Activated naive CD8-positive, alpha-beta T cell treated with anti-CD3 and anti-CD28 coated beads, Interleukin-2, amount 50 U/mL, for 24 hours (primary cell): ENCODE results near the gene SCARF1.
"Not testable (repeated sequence)": the region's sequence is repeated elsewhere in the genome, so short reads cannot be mapped to it uniquely, and the experiment has no call there.

Experiments used
- ATAC-seq: fragments of 150-1000 bp; cut with Tn5 transposase; one replicate; pipeline ENCODE4 v1.10.0; 2021
- DNase-seq: peaks from one replicate; pipeline ENCODE4 v3.0.0; 2021
- H3K27ac Mint-ChIP-seq: one replicate; pipeline ENCODE4 v1.8.0; 2021; ENCODE audit warnings: mild to moderate bottlenecking, mixed read lengths
- H3K27me3 Mint-ChIP-seq: one replicate; pipeline ENCODE4 v1.8.0; 2021; ENCODE audit warnings: mixed read lengths
- H3K36me3 Mint-ChIP-seq: one replicate; pipeline ENCODE4 v1.8.0; 2021; ENCODE audit warnings: low read depth, mixed read lengths
- H3K4me1 Mint-ChIP-seq: one replicate; pipeline ENCODE4 v1.8.0; 2021; ENCODE audit warnings: mixed read lengths
- H3K4me3 Mint-ChIP-seq: one replicate; pipeline ENCODE4 v1.8.0; 2021; ENCODE audit warnings: mild to moderate bottlenecking, moderate library complexity, mixed read lengths
- H3K9me3 Mint-ChIP-seq: one replicate; pipeline ENCODE4 v1.8.0; 2021; ENCODE audit warnings: mixed read lengths

The SCARF1 gene

GRCh38 chr17:1645207-1646171, at the start of gene SCARF1:
Gene SCARF1, minus strand, starts transcription at chr17:1645732. Its CDS starts 35 bp downstream, at chr17:1645697.
- DNase-seq (no peak), ATAC-seq (no peak)
- Mint-ChIP-seq H3K27me3 (no peaks in the 10 kb centered on the region), H3K36me3 (no peaks in the 10 kb centered on the region), H3K27ac (peak within 1 kb of the TSS; percentile 92), H3K4me3 (peak within 1 kb of the TSS; percentile 84), H3K9me3 (no peaks in the 10 kb centered on the region), H3K4me1 (peaks cover 37% of the 10 kb centered on the region)

GRCh38 chr17:1693339-1693738, 47.8 kb upstream of the SCARF1 start:
- no peak for DNase-seq
- H3K9me3 Mint-ChIP-seq = no peaks in the 10 kb centered on the region
- H3K4me3 Mint-ChIP-seq = no peak overlapping the region
- no peak for ATAC-seq
- peaks cover 2% of the 10 kb centered on the region for H3K27me3 Mint-ChIP-seq
- H3K4me1 Mint-ChIP-seq = no peaks in the 10 kb centered on the region
- no peak overlapping the region for H3K27ac Mint-ChIP-seq
- H3K36me3 Mint-ChIP-seq = no peaks in the 10 kb centered on the region

- DNase-seq (no peak), ATAC-seq (no peak)
- no peaks in the 10 kb centered on the region for H3K9me3 Mint-ChIP-seq
- peaks cover 2% of the 10 kb centered on the region for H3K27me3 Mint-ChIP-seq
- no peak overlapping the region for H3K4me3 Mint-ChIP-seq
- H3K27ac Mint-ChIP-seq = no peak overlapping the region
- H3K4me1 Mint-ChIP-seq = peaks cover 4% of the 10 kb centered on the region
- H3K36me3 Mint-ChIP-seq = no peaks in the 10 kb centered on the region
Observed at GRCh38 chr17:1690544-1691221, 45.2 kb upstream of the SCARF1 start.

- ATAC-seq, H3K4me3 Mint-ChIP-seq, H3K27ac Mint-ChIP-seq, H3K9me3 Mint-ChIP-seq, H3K27me3 Mint-ChIP-seq, DNase-seq: not testable (repeated sequence)
- Mint-ChIP-seq H3K4me1 (peaks cover 22% of the 10 kb centered on the region), H3K36me3 (peaks cover 10% of the 10 kb centered on the region)
Observed at GRCh38 chr17:1688405-1688804, 42.9 kb upstream of the SCARF1 start.

GRCh38 chr17:1686086-1686485, 40.6 kb upstream of the SCARF1 start:
- ATAC-seq (no peak), DNase-seq (no peak)
- H3K9me3 Mint-ChIP-seq = no peaks in the 10 kb centered on the region
- no peak overlapping the region for H3K27ac Mint-ChIP-seq
- H3K4me3 Mint-ChIP-seq = peak overlapping the region; percentile 12
- H3K36me3 Mint-ChIP-seq = peaks cover 32% of the 10 kb centered on the region
- H3K27me3 Mint-ChIP-seq = no peaks in the 10 kb centered on the region
- peaks cover 38% of the 10 kb centered on the region for H3K4me1 Mint-ChIP-seq

- Mint-ChIP-seq H3K9me3 (no peaks in the 10 kb centered on the region), H3K27me3 (no peaks in the 10 kb centered on the region), H3K4me3 (peak within 1 kb of the TSS; percentile 98), H3K4me1 (peaks cover 41% of the 10 kb centered on the region), H3K27ac (peak within 1 kb of the TSS; percentile 98), H3K36me3 (peaks cover 47% of the 10 kb centered on the region)
- DNase-seq (peak; percentile 98), ATAC-seq (peak; percentile 100)
Observed at GRCh38 chr17:1684378-1685189, 39.1 kb upstream of the SCARF1 start, which contains the start of gene PRPF8. Gene PRPF8, minus strand, starts transcription at chr17:1684867. Its CDS starts 296 bp downstream, at chr17:1684571.

- H3K9me3 Mint-ChIP-seq = no peaks in the 10 kb centered on the region
- peaks cover 41% of the 10 kb centered on the region for H3K4me1 Mint-ChIP-seq
- DNase-seq (no peak), ATAC-seq (no peak)
- peak overlapping the region; percentile 98 for H3K27ac Mint-ChIP-seq
- H3K4me3 Mint-ChIP-seq = peak overlapping the region; percentile 98
- peaks cover 53% of the 10 kb centered on the region for H3K36me3 Mint-ChIP-seq
- H3K27me3 Mint-ChIP-seq = no peaks in the 10 kb centered on the region
Observed at GRCh38 chr17:1683459-1683858, 37.9 kb upstream of the SCARF1 start.

- Mint-ChIP-seq H3K27ac (no peak overlapping the region), H3K27me3 (no peaks in the 10 kb centered on the region), H3K4me3 (no peak overlapping the region), H3K9me3 (no peaks in the 10 kb centered on the region), H3K4me1 (peaks cover 10% of the 10 kb centered on the region), H3K36me3 (peaks cover 77% of the 10 kb centered on the region)
- DNase-seq (no peak), ATAC-seq (no peak)
Observed at GRCh38 chr17:1676401-1676800, 30.9 kb upstream of the SCARF1 start.

- Mint-ChIP-seq H3K27ac (peak overlapping the region; percentile 71), H3K4me3 (no peak overlapping the region), H3K36me3 (peaks cover 77% of the 10 kb centered on the region), H3K4me1 (peaks cover 8% of the 10 kb centered on the region), H3K9me3 (no peaks in the 10 kb centered on the region), H3K27me3 (no peaks in the 10 kb centered on the region)
- DNase-seq (no peak), ATAC-seq (peak; percentile 48)
Observed at GRCh38 chr17:1673041-1673785, 27.7 kb upstream of the SCARF1 start.

- H3K27me3 Mint-ChIP-seq, ATAC-seq, DNase-seq, H3K4me3 Mint-ChIP-seq, H3K9me3 Mint-ChIP-seq, H3K4me1 Mint-ChIP-seq, H3K27ac Mint-ChIP-seq: not testable (repeated sequence)
- H3K36me3 Mint-ChIP-seq = peaks cover 66% of the 10 kb centered on the region
Observed at GRCh38 chr17:1663934-1664333, 18.4 kb upstream of the SCARF1 start.

GRCh38 chr17:1661045-1661444, 15.5 kb upstream of the SCARF1 start:
- Mint-ChIP-seq H3K9me3 (no peaks in the 10 kb centered on the region), H3K4me3 (no peak overlapping the region), H3K4me1 (no peaks in the 10 kb centered on the region), H3K36me3 (peaks cover 72% of the 10 kb centered on the region), H3K27me3 (no peaks in the 10 kb centered on the region), H3K27ac (no peak overlapping the region)
- no peak for ATAC-seq
- DNase-seq = no peak

- no peak overlapping the region for H3K4me3 Mint-ChIP-seq
- H3K9me3 Mint-ChIP-seq = no peaks in the 10 kb centered on the region
- no peaks in the 10 kb centered on the region for H3K4me1 Mint-ChIP-seq
- no peaks in the 10 kb centered on the region for H3K27me3 Mint-ChIP-seq
- peak overlapping the region; percentile 31 for H3K27ac Mint-ChIP-seq
- no peak for DNase-seq
- no peak for ATAC-seq
- peaks cover 77% of the 10 kb centered on the region for H3K36me3 Mint-ChIP-seq
Observed at GRCh38 chr17:1658100-1658499, 12.6 kb upstream of the SCARF1 start.

- H3K27ac Mint-ChIP-seq = no peak overlapping the region
- DNase-seq = no peak
- ATAC-seq = no peak
- no peak overlapping the region for H3K4me3 Mint-ChIP-seq
- no peaks in the 10 kb centered on the region for H3K9me3 Mint-ChIP-seq
- H3K4me1 Mint-ChIP-seq = peaks cover 9% of the 10 kb centered on the region
- H3K36me3 Mint-ChIP-seq = peaks cover 60% of the 10 kb centered on the region
- no peaks in the 10 kb centered on the region for H3K27me3 Mint-ChIP-seq
Observed at GRCh38 chr17:1653735-1654134, 8.2 kb upstream of the SCARF1 start.

- H3K9me3 Mint-ChIP-seq, H3K27ac Mint-ChIP-seq, H3K27me3 Mint-ChIP-seq, H3K4me3 Mint-ChIP-seq, ATAC-seq, DNase-seq: not testable (repeated sequence)
- Mint-ChIP-seq H3K36me3 (peaks cover 50% of the 10 kb centered on the region), H3K4me1 (peaks cover 14% of the 10 kb centered on the region)
Observed at GRCh38 chr17:1652794-1653193, 7.3 kb upstream of the SCARF1 start.
